ENCODE data around the gene DAND5. TPM values are rescaled to one million over a fixed set of nuclear protein-coding genes. Genes with fewer than 3 reads are reported as not detected.
A peak's percentile ranks its signal among the peaks of the same experiment; 100 is the strongest.

The DAND5 gene
- total RNA-seq, 3 donors from 2014 or later (not counting 1 experiment from before 2014, with no cell fraction given): not detected

DNA sequence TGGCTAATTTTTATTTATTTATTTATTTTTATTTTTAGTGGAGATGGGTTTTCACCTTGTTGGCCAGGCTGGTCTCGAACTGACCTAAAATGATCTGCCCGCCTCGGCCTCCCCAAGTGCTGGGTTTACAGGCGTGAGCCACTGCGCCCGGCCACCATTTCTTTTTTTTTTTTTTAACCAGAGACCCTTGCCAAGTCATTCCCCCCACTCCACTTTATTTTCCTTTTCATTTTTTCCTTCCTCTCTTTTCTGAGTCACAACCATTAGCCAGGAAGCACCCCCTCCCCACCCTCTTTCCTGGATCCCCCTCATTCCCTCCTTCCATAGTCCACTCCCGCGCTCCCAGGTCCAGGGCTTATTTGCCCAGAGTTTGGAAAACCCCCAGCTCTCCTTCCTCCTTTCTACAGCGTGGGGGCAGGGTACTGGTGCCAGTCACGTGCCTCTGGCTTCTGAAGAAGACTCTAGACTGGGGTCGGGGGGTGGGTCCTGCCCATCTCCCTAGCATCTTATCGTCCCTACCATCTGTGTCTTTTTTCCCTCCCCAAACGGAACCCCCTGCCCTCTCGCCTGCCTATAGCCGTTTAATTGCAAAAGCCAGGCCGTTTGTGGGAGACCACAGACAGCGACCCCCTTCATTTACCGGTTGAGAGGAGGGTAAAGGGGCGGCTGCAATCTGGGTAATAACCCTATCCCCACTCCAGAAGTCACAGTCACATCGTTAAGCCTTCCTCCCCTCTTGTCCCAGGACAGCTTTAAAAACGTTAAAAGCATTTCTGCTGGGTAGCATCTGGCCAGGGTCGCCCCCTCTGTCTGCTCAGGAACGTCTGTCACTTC, 32.1 kb upstream of the DAND5 start:
- Histone ChIP-seq H3K36me3 (ENCODE audit: control insufficient read depth, insufficient read depth, low read length) (peaks cover 29% of the 10 kb centered on the region), H3K27me3 (ENCODE audit: control insufficient read depth, insufficient read depth, low read length) (no peaks in the 10 kb centered on the region), H3K27ac (ENCODE audit: low read length) (peak overlapping the region; percentile 66), H3K4me3 (ENCODE audit: low read length) (peak overlapping the region; percentile 50), H3K9me3 (ENCODE audit: control insufficient read depth, insufficient read depth, low read length) (no peaks in the 10 kb centered on the region), H3K4me1 (ENCODE audit: control insufficient read depth, insufficient read depth, low read length) (peaks cover 66% of the 10 kb centered on the region)
- 13% methylated on average over 23 of the region's 23 CpGs for WGBS (ENCODE audit: insufficient coverage)
- intact Hi-C loops (cut with micrococcal nuclease): loop anchor here (5.0 kb wide), 1 partner anchor 145 kb away; the partner anchor contains the start of gene JUNB
- ATAC-seq: no peak
- H3K4me1 Mint-ChIP-seq: peaks cover 51 to 55% of the 10 kb centered on the region in 2 donors
- H3K9me3 Mint-ChIP-seq: no peaks in the 10 kb centered on the region
- peak in 1 of 2 donors; percentile 46 for DNase-seq
- no peaks in the 10 kb centered on the region for H3K27me3 Mint-ChIP-seq (ENCODE audit: low read depth in 2 of 2)
- H3K4me3 Mint-ChIP-seq: peak overlapping the region; percentile 96
- H3K27ac Mint-ChIP-seq: peak overlapping the region; percentile 96
- H3K36me3 Mint-ChIP-seq: no peaks in the 10 kb centered on the region
- TF ChIP-seq, protein P1, sequence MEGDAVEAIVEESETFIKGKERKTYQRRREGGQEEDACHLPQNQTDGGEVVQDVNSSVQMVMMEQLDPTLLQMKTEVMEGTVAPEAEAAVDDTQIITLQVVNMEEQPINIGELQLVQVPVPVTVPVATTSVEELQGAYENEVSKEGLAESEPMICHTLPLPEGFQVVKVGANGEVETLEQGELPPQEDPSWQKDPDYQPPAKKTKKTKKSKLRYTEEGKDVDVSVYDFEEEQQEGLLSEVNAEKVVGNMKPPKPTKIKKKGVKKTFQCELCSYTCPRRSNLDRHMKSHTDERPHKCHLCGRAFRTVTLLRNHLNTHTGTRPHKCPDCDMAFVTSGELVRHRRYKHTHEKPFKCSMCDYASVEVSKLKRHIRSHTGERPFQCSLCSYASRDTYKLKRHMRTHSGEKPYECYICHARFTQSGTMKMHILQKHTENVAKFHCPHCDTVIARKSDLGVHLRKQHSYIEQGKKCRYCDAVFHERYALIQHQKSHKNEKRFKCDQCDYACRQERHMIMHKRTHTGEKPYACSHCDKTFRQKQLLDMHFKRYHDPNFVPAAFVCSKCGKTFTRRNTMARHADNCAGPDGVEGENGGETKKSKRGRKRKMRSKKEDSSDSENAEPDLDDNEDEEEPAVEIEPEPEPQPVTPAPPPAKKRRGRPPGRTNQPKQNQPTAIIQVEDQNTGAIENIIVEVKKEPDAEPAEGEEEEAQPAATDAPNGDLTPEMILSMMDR (IDR thresholded peaks at IDR 0.05): no peak

DNA sequence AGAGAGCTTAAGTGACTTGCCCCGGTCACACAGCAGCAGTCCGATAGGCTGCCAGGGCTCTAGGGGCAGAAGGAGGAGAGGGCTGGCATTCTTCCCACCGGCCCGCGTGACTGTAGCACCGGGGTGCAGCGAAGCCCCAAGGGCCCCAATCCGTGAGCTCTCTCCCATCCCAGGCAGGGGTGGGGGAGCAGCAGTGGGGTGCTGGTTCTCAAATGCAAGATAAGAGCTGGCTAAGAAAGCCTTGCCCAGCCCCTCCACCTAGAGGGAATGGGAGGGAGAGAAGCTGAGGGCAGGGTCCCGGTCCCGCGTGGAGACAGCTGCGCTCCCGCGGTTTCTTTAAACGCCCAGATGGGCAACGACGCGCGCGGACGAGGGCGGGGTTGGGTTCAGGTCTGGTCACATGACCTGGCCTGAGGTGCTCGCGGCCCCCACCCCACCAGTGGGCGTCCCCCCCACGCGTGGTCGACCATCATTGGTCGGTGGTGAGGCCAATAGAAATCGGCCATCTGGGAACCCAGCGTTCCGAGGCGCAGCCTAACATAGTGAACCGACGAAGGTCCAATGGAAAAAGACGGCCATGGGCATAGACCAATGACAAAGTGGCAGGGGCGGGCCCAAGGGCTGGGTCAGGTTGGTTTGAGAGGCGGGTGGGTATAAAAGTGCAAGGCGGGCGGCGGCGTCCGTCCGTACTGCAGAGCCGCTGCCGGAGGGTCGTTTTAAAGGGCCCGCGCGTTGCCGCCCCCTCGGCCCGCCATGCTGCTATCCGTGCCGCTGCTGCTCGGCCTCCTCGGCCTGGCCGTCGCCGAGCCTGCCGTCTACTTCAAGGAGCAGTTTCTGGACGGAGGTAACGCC, 31.2 kb upstream of the DAND5 start, which contains the start of gene CALR:
Gene CALR, plus strand, starts transcription at position 683 of the 852 bp plus-strand sequence. Its CDS starts 71 bp downstream, at position 754.
- under 1% methylated on average over 63 of the region's 63 CpGs for WGBS (ENCODE audit: insufficient coverage)
- H3K36me3 Mint-ChIP-seq: no peaks in the 10 kb centered on the region
- peak; percentile 84 to 96 (median 87) for ATAC-seq
- peaks cover 57% of the 10 kb centered on the region for H3K4me1 ChIP-seq (ENCODE audit: control insufficient read depth, insufficient read depth, low read length)
- peak within 1 kb of the TSS; percentile 96 for H3K27ac Mint-ChIP-seq
- no peaks in the 10 kb centered on the region for H3K9me3 ChIP-seq (ENCODE audit: control insufficient read depth, insufficient read depth, low read length)
- H3K4me1 Mint-ChIP-seq: peaks cover 46 to 48% of the 10 kb centered on the region in 2 donors
- H3K4me3 Mint-ChIP-seq: peak within 1 kb of the TSS; percentile 96
- no peaks in the 10 kb centered on the region for H3K27me3 ChIP-seq (ENCODE audit: control insufficient read depth, insufficient read depth, low read length)
- peak; percentile 99 for DNase-seq
- H3K4me3 ChIP-seq (ENCODE audit: low read length): peak within 1 kb of the TSS; percentile 85
- TF ChIP-seq, protein P1 (IDR thresholded peaks at IDR 0.05): no peak
- intact Hi-C loops (cut with micrococcal nuclease): loop anchor here (1.0 to 5.0 kb wide), 3 partner anchors 47 to 146 kb away; partner anchors contain the start of genes GCDH and JUNB
- H3K27ac ChIP-seq (ENCODE audit: low read length): peak within 1 kb of the TSS; percentile 78
- H3K27me3 Mint-ChIP-seq (ENCODE audit: low read depth in 2 of 2): no peaks in the 10 kb centered on the region
- H3K36me3 ChIP-seq (ENCODE audit: control insufficient read depth, insufficient read depth, low read length): peaks cover 36% of the 10 kb centered on the region
- no peaks in the 10 kb centered on the region for H3K9me3 Mint-ChIP-seq

DNA sequence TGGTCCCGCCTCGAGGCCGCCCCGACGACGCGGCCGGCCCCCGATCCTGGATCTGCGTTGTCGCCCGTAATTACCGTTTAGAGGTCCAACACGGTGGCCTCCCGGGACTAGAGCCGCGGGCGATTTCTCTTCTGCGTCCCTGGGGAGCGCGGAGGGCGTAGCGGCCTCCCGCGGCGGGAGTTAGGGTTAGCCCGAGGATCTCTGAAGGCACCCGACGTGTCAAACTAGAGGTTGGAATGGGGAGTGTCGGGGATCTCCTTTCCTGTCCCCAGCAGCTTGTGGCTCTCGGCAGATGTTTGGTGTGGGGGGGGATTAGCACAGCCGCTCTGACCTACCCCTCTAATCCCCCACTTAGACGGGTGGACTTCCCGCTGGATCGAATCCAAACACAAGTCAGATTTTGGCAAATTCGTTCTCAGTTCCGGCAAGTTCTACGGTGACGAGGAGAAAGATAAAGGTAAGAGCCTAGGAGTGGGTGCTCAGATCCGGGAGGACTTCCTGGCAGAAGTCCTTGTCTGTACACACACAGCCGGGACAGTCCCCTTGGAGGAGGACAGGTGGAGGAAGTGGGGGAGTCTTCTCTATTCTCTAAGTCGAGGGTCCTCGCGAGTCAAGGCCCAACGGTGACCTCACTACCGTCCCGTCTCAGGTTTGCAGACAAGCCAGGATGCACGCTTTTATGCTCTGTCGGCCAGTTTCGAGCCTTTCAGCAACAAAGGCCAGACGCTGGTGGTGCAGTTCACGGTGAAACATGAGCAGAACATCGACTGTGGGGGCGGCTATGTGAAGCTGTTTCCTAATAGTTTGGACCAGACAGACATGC, 30.4 kb upstream of the DAND5 start:
- Histone ChIP-seq H3K4me1 (ENCODE audit: control insufficient read depth, insufficient read depth, low read length) (peaks cover 59% of the 10 kb centered on the region), H3K27ac (ENCODE audit: low read length) (peak overlapping the region; percentile 78), H3K9me3 (ENCODE audit: control insufficient read depth, insufficient read depth, low read length) (no peaks in the 10 kb centered on the region), H3K4me3 (ENCODE audit: low read length) (peak overlapping the region; percentile 85), H3K36me3 (ENCODE audit: control insufficient read depth, insufficient read depth, low read length) (peaks cover 44% of the 10 kb centered on the region), H3K27me3 (ENCODE audit: control insufficient read depth, insufficient read depth, low read length) (no peaks in the 10 kb centered on the region)
- peak overlapping the region; percentile 96 for H3K27ac Mint-ChIP-seq
- H3K36me3 Mint-ChIP-seq: no peaks in the 10 kb centered on the region
- intact Hi-C loops (cut with micrococcal nuclease): loop anchor here (1.0 to 5.0 kb wide), 3 partner anchors 48 to 147 kb away; partner anchors contain the start of genes GCDH and JUNB
- peak overlapping the region; percentile 96 for H3K4me3 Mint-ChIP-seq
- no peaks in the 10 kb centered on the region for H3K9me3 Mint-ChIP-seq
- TF ChIP-seq, protein P1 (IDR thresholded peaks at IDR 0.05): no peak
- WGBS (ENCODE audit: insufficient coverage): 0% methylated on average over 50 of the region's 54 CpGs
- no peaks in the 10 kb centered on the region for H3K27me3 Mint-ChIP-seq (ENCODE audit: low read depth in 2 of 2)
- peaks cover 46 to 47% of the 10 kb centered on the region in 2 donors for H3K4me1 Mint-ChIP-seq
- ATAC-seq (peak; percentile 9 to 30 (median 16)), DNase-seq (peak in 1 of 2 donors; percentile 67)
